ENCODE measurements around the gene HLA-DOB. TPM values are rescaled to one million over a fixed set of nuclear protein-coding genes. Genes with fewer than 3 reads are reported as not detected.
"Not testable (repeated sequence)": the region's sequence is repeated elsewhere in the genome, so short reads cannot be mapped to it uniquely, and the experiment has no call there.

The HLA-DOB gene
- total RNA-seq, 1 experiment from 2014 or later = 0.79 TPM

GRCh38 chr6:32785781-32786533 is 30.8 kb downstream of the HLA-DOB start:
- no TSS peak for BruUV-seq (replicated peaks)
- peak; percentile 65 for DNase-seq (ENCODE audit: unreplicated experiment)
- Mint-ChIP-seq H3K27ac (ENCODE audit: low read depth, unreplicated experiment) (no peak overlapping the region), H3K36me3 (ENCODE audit: insufficient read depth, unreplicated experiment) (no peaks in the 10 kb centered on the region), H3K4me1 (ENCODE audit: insufficient read depth, unreplicated experiment) (no peaks in the 10 kb centered on the region), H3K27me3 (ENCODE audit: insufficient read depth, unreplicated experiment) (peaks cover 95% of the 10 kb centered on the region), H3K9me3 (ENCODE audit: unreplicated experiment) (no peaks in the 10 kb centered on the region), H3K4me3 (ENCODE audit: unreplicated experiment) (no peak overlapping the region)
- peak; percentile 64 for TF ChIP-seq CTCF (IDR thresholded peaks at IDR 0.05; ENCODE audit: unreplicated experiment)
- POLR2A ChIA-PET = interaction anchor here (0.6 to 1.6 kb wide), 4 partner anchors 67 to 354 kb away, joined by 3 read pairs; partner anchors contain the start of gene TAP1
- CTCF ChIA-PET = interaction anchor here (0.5 to 3.0 kb wide), 33 partner anchors 10 to 913 kb away, joined by 3 to 31 read pairs (median 4); partner anchors contain the start of gene TAP1
- intact Hi-C loops (cut with micrococcal nuclease) = loop anchor here (1.0 to 10.0 kb wide), 4 partner anchors 164 to 541 kb away; no protein-coding TSS in a partner anchor

- POLR2A ChIA-PET; H3K4me1 Mint-ChIP-seq (ENCODE audit: insufficient read depth, unreplicated experiment); H3K9me3 Mint-ChIP-seq (ENCODE audit: unreplicated experiment); H3K27ac Mint-ChIP-seq (ENCODE audit: low read depth, unreplicated experiment); BruUV-seq (replicated peaks); DNase-seq (ENCODE audit: unreplicated experiment); H3K4me3 Mint-ChIP-seq (ENCODE audit: unreplicated experiment); H3K36me3 Mint-ChIP-seq (ENCODE audit: insufficient read depth, unreplicated experiment): not testable (repeated sequence)
- intact Hi-C loops (cut with micrococcal nuclease) = loop anchor here (10.0 kb wide), 1 partner anchor 538 kb away; no protein-coding TSS in a partner anchor
- peaks cover 90% of the 10 kb centered on the region for H3K27me3 Mint-ChIP-seq (ENCODE audit: insufficient read depth, unreplicated experiment)
- CTCF ChIA-PET = interaction anchor here (0.9 to 1.6 kb wide), 3 partner anchors 14 to 369 kb away, joined by 3 to 6 read pairs (median 5); no protein-coding TSS in a partner anchor
Observed at GRCh38 chr6:32782923-32783322, 33.9 kb downstream of the HLA-DOB start.

- H3K27ac Mint-ChIP-seq (ENCODE audit: low read depth, unreplicated experiment) = no peak overlapping the region
- H3K27me3 Mint-ChIP-seq (ENCODE audit: insufficient read depth, unreplicated experiment) = peaks cover 91% of the 10 kb centered on the region
- ChIA-PET CTCF (no interaction called here), POLR2A (no interaction called here)
- BruUV-seq (replicated peaks) = no TSS peak
- intact Hi-C loops (cut with micrococcal nuclease) = no loop called here
- no peak for DNase-seq (ENCODE audit: unreplicated experiment)
- H3K9me3 Mint-ChIP-seq (ENCODE audit: unreplicated experiment) = no peaks in the 10 kb centered on the region
- H3K36me3 Mint-ChIP-seq (ENCODE audit: insufficient read depth, unreplicated experiment) = peaks cover 6% of the 10 kb centered on the region
- H3K4me3 Mint-ChIP-seq (ENCODE audit: unreplicated experiment) = no peak overlapping the region
- no peaks in the 10 kb centered on the region for H3K4me1 Mint-ChIP-seq (ENCODE audit: insufficient read depth, unreplicated experiment)
- no peak for TF ChIP-seq CTCF (IDR thresholded peaks at IDR 0.05; ENCODE audit: unreplicated experiment)
Observed at GRCh38 chr6:32779036-32779435, 37.8 kb downstream of the HLA-DOB start.

GRCh38 chr6:32775071-32775470 is 41.7 kb downstream of the HLA-DOB start:
- Mint-ChIP-seq H3K9me3 (ENCODE audit: unreplicated experiment) (no peaks in the 10 kb centered on the region), H3K36me3 (ENCODE audit: insufficient read depth, unreplicated experiment) (peaks cover 6% of the 10 kb centered on the region), H3K4me1 (ENCODE audit: insufficient read depth, unreplicated experiment) (no peaks in the 10 kb centered on the region), H3K27ac (ENCODE audit: low read depth, unreplicated experiment) (no peak overlapping the region), H3K4me3 (ENCODE audit: unreplicated experiment) (no peak overlapping the region), H3K27me3 (ENCODE audit: insufficient read depth, unreplicated experiment) (peaks cover 91% of the 10 kb centered on the region)
- POLR2A ChIA-PET = no interaction called here
- intact Hi-C loops (cut with micrococcal nuclease) = no loop called here
- no peak for TF ChIP-seq CTCF (IDR thresholded peaks at IDR 0.05; ENCODE audit: unreplicated experiment)
- CTCF ChIA-PET = interaction anchor here (0.6 to 1.9 kb wide), 2 partner anchors 12 to 15 kb away, joined by 3 to 6 read pairs; no protein-coding TSS in a partner anchor
- DNase-seq (ENCODE audit: unreplicated experiment) = no peak
- no TSS peak for BruUV-seq (replicated peaks)
